SK-N-SH treated with all-trans-retinoic acid at 6 μM for 48 hours (cell line): Measurements from ENCODE around the gene SAMD8.

Source experiments
- ATAC-seq: fragments of 200-7000 bp; cut with Tn5 transposase; 3 replicates; pipeline ENCODE4 v1.9.1; 2020; ENCODE audit warnings: mild to moderate bottlenecking, moderate library complexity
- CREB5 ChIP-seq: fragments of 250-450 bp; sonication (Bioruptor Pico); IDR thresholded peaks from 2 replicates; pipeline ENCODE4 v1.5.1; 2020; ENCODE audit warnings: low read depth, mild to moderate bottlenecking, moderate library complexity
- CSDC2 ChIP-seq: fragments of 250-450 bp; sonication (Bioruptor Pico); IDR thresholded peaks from 2 replicates; pipeline ENCODE4 v1.5.0; 2020; ENCODE audit warnings: mild to moderate bottlenecking, moderate library complexity
- ESRRG ChIP-seq: fragments of 250-450 bp; sonication (Bioruptor Pico); IDR thresholded peaks from 2 replicates; pipeline ENCODE4 v1.6.1; 2021; ENCODE audit warnings: mild to moderate bottlenecking
- GLIS3 ChIP-seq: fragments of 250-450 bp; sonication (Bioruptor Pico); IDR thresholded peaks from 2 replicates; pipeline ENCODE4 v1.5.0; 2020; ENCODE audit warnings: mild to moderate bottlenecking, moderate library complexity
- ISL1 ChIP-seq: fragments of 250-450 bp; sonication (Bioruptor Pico); IDR thresholded peaks from 2 replicates; pipeline ENCODE4 v2.1.2; 2022; ENCODE audit warnings: mild to moderate bottlenecking, moderate library complexity
- OSR1 ChIP-seq: fragments of 250-450 bp; sonication (Bioruptor Pico); IDR thresholded peaks from 2 replicates; pipeline ENCODE4 v1.8.0; 2022; ENCODE audit warnings: moderate library complexity, mild to moderate bottlenecking, inconsistent platforms
- PATZ1 ChIP-seq: fragments of 250-450 bp; sonication (Bioruptor Pico); IDR thresholded peaks from 2 replicates; pipeline ENCODE4 v1.8.0; 2020; ENCODE audit warnings: mild to moderate bottlenecking, moderate library complexity, borderline replicate concordance
- PPARA ChIP-seq: fragments of 250-450 bp; sonication (Bioruptor Pico); IDR thresholded peaks from 2 replicates; pipeline ENCODE4 v1.5.0; 2020; ENCODE audit warnings: mild to moderate bottlenecking, borderline replicate concordance
- RARB ChIP-seq: fragments of 250-450 bp; sonication (Bioruptor Pico); IDR thresholded peaks from 2 replicates; pipeline ENCODE4 v1.8.0; 2021; ENCODE audit warnings: mild to moderate bottlenecking, moderate library complexity
- TCF4 ChIP-seq: fragments of 250-450 bp; sonication (Bioruptor Pico); IDR thresholded peaks from 2 replicates; pipeline ENCODE4 v1.8.0; 2021; ENCODE audit warnings: mild to moderate bottlenecking, moderate library complexity, borderline replicate concordance
- TOX ChIP-seq: fragments of 250-450 bp; sonication (Bioruptor Pico); IDR thresholded peaks from 2 replicates; pipeline ENCODE4 v1.8.0; 2021; ENCODE audit warnings: mild to moderate bottlenecking, moderate library complexity, borderline replicate concordance
- ZC3H10 ChIP-seq: fragments of 250-450 bp; sonication (Bioruptor Pico); IDR thresholded peaks from 2 replicates; pipeline ENCODE4 v1.5.1; 2021; ENCODE audit warnings: mild to moderate bottlenecking, moderate library complexity
- ZFP3 ChIP-seq: fragments of 250-450 bp; sonication (Bioruptor Pico); IDR thresholded peaks from 2 replicates; pipeline ENCODE4 v1.5.0; 2020; ENCODE audit warnings: mild to moderate bottlenecking, moderate library complexity
- ZFP30 ChIP-seq: fragments of 450-650 bp; formaldehyde crosslinking; IDR thresholded peaks from 2 replicates; pipeline ENCODE4 v1.5.0; 2022; ENCODE audit warnings: mild to moderate bottlenecking, moderate library complexity
- ZNF565 ChIP-seq: fragments of 450-650 bp; formaldehyde crosslinking; conservative IDR thresholded peaks from 2 replicates; pipeline ENCODE4 v1.5.0; 2020; ENCODE audit warnings: low read depth, mild to moderate bottlenecking, moderate library complexity
- TF ChIP-seq, protein P1 (sequence below): fragments of 250-450 bp; sonication (Bioruptor Pico); IDR thresholded peaks from 2 replicates; pipeline ENCODE4 v1.5.0; 2020; ENCODE audit warnings: mild to moderate bottlenecking, moderate library complexity
- TF ChIP-seq, protein P2 (sequence below): fragments of 250-450 bp; sonication (Bioruptor Pico); IDR thresholded peaks from 2 replicates; pipeline ENCODE4 v1.5.1; 2021; ENCODE audit warnings: mild to moderate bottlenecking, moderate library complexity

SAMD8 gene

GRCh38 chr10:75083972-75084833, 27.3 kb upstream of the SAMD8 start:
- peak; percentile 93 for ATAC-seq
- TF ChIP-seq, protein P1, sequence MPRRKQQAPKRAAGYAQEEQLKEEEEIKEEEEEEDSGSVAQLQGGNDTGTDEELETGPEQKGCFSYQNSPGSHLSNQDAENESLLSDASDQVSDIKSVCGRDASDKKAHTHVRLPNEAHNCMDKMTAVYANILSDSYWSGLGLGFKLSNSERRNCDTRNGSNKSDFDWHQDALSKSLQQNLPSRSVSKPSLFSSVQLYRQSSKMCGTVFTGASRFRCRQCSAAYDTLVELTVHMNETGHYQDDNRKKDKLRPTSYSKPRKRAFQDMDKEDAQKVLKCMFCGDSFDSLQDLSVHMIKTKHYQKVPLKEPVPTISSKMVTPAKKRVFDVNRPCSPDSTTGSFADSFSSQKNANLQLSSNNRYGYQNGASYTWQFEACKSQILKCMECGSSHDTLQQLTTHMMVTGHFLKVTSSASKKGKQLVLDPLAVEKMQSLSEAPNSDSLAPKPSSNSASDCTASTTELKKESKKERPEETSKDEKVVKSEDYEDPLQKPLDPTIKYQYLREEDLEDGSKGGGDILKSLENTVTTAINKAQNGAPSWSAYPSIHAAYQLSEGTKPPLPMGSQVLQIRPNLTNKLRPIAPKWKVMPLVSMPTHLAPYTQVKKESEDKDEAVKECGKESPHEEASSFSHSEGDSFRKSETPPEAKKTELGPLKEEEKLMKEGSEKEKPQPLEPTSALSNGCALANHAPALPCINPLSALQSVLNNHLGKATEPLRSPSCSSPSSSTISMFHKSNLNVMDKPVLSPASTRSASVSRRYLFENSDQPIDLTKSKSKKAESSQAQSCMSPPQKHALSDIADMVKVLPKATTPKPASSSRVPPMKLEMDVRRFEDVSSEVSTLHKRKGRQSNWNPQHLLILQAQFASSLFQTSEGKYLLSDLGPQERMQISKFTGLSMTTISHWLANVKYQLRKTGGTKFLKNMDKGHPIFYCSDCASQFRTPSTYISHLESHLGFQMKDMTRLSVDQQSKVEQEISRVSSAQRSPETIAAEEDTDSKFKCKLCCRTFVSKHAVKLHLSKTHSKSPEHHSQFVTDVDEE (CRISPR knock-in tag) = no peak
- TF ChIP-seq ZFP30 (no peak), ZFP3 (CRISPR knock-in tag) (no peak), TCF4 (0 out of 2 replicates have a peak, but pooled peaks have one; percentile 32), ISL1 (CRISPR knock-in tag) (peak; percentile 87)
- TF ChIP-seq, protein P2, sequence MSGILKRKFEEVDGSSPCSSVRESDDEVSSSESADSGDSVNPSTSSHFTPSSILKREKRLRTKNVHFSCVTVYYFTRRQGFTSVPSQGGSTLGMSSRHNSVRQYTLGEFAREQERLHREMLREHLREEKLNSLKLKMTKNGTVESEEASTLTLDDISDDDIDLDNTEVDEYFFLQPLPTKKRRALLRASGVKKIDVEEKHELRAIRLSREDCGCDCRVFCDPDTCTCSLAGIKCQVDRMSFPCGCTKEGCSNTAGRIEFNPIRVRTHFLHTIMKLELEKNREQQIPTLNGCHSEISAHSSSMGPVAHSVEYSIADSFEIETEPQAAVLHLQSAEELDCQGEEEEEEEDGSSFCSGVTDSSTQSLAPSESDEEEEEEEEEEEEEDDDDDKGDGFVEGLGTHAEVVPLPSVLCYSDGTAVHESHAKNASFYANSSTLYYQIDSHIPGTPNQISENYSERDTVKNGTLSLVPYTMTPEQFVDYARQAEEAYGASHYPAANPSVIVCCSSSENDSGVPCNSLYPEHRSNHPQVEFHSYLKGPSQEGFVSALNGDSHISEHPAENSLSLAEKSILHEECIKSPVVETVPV (CRISPR knock-in tag) = no peak

- TF ChIP-seq TCF4 (no peak), ZNF565 (CRISPR knock-in tag) (no peak), RARB (CRISPR knock-in tag) (no peak), CREB5 (CRISPR knock-in tag) (no peak), ESRRG (CRISPR knock-in tag) (no peak), ISL1 (CRISPR knock-in tag) (no peak), ZC3H10 (CRISPR knock-in tag) (no peak), ZFP30 (no peak), PPARA (no peak), CSDC2 (CRISPR knock-in tag) (no peak), GLIS3 (CRISPR knock-in tag) (no peak)
- TF ChIP-seq, protein P1 (CRISPR knock-in tag) = no peak
- TF ChIP-seq, all 23 proteins: peak for 0
- peak; percentile 25; the same call in 2 of the 3 replicates for ATAC-seq
Observed at GRCh38 chr10:75084834-75085384, 26.5 kb upstream of the SAMD8 start.

DNA sequence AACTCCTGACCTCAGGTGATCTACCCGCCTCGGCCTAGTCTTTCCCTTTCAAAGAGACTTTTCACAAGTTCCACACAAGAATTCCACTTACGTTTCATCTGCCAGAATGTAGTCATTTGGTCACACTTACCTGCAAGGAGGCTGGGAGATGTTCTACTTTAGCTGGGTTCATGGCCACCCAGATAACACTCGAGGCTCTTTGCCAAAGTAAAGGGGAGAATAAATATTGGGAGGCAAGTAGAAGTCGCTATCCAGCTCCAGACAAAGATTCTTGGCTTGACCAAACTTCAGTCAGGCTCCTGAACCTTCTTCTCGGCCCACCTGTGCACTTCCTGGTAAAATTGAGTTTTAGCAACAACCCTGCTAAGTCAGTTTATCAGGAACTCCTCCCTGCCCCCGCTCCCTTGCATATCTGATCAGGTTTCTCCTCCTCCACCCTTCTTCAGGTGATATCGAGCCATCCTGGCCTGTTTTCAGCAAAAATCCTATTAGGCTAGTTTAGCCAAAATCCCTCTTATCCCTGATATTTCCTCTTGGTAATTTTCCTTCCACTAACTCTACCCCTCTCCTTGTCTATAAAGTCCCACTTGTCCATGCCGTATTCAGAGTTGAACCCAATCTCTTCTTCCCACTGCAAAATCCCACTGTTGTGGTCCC, 25.1 kb upstream of the SAMD8 start:
- no peak for ATAC-seq
- no peak for TF ChIP-seq CREB5 (CRISPR knock-in tag)
- TF ChIP-seq ZC3H10 (CRISPR knock-in tag) = no peak
- TF ChIP-seq TOX = no peak
- TF ChIP-seq TCF4 = no peak
- TF ChIP-seq PPARA = no peak
- no peak for TF ChIP-seq OSR1 (CRISPR knock-in tag)
- no peak for TF ChIP-seq ZNF565 (CRISPR knock-in tag)
- TF ChIP-seq RARB (CRISPR knock-in tag) = no peak
- TF ChIP-seq ZFP30 = no peak
- no peak for TF ChIP-seq PATZ1 (CRISPR knock-in tag)
- TF ChIP-seq ISL1 (CRISPR knock-in tag) = no peak
- TF ChIP-seq, protein P1 (CRISPR knock-in tag) = no peak
